ENCODE measurements around the gene ATRNL1.
A peak's percentile ranks its signal among the peaks of the same experiment; 100 is the strongest.
"Not testable (repeated sequence)": the region's sequence is repeated elsewhere in the genome, so short reads cannot be mapped to it uniquely, and the experiment has no call there.

Gene ATRNL1

DNA sequence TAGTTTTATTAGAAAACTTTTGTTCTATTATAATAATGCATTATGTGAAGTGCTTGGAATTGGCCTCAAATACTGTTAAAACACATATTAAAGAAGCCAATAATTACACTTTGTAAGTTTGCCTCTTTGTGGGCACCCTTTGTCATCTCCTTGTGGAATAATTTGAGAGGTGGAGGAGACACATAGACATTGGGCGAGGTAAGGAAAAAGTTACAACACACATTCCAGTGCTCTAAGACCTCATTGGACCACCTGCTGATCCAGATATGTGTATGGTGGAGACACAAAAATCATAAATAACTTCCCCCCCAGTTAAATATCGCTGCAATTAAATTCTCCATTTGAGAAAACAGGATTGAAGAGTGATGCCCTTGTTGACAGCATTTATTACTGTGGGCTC, 668.0 kb downstream of the ATRNL1 start:
- DNase-seq (ENCODE audit: low spot score), result no peak

DNA sequence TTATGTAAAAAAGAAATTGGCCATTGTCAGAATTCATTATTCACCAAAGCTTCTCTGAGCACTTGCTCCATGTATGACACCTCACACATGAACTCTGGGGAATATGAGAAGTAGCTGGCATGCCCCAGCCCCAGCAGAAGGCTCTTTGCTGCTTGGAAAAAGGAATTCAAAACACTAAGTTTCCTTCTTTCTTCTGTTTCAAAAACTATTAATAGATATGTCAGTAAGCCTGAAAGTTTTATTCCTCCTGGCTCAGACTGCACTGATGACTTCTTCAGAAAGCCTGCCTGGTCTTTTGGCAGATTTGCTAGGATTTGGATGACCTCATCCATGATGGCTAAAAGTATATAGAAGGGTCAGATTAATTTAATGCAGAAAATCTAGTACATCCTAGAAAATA, 668.9 kb downstream of the ATRNL1 start:
- no peak for DNase-seq (ENCODE audit: low spot score)

DNA sequence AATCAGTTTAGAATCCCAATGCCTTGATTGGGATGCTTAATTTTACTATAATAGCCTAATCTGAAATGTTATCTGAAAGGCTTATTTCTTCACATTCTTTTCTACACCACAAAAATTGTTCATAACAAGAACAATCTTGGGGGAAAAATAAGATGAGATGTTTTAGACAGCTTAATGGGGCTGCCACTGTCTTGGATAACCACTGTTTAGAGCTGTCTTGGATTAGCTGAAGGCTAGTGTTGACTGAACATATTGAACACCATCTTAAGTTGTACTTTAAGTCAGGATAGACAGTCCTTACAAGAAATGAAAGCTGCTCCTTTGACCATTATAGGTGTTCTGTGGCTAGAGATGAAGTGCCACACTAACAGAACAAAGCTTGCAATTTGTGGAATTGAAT, 678.6 kb downstream of the ATRNL1 start:
- no peak for DNase-seq (ENCODE audit: low spot score)

DNA sequence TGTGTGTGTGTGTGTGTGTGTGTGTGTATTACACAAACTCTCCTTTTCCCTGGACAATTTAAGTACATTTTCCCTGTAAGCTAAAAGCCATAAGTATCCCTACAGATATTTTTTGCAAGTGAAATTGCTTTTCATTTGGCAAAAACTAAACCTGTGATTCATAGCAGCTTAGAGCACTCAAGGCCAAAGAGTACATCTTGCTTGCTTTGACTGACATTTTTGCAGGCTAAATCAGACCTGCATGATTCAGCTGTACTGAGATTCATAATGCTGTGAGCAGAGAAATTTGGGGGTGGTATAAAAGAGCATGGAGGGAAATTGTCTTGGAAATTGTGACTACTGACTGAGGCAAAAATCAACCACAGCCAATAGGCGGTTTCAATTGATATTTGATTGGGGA, 679.4 kb downstream of the ATRNL1 start:
- DNase-seq (ENCODE audit: low spot score), result peak; percentile 76

DNA sequence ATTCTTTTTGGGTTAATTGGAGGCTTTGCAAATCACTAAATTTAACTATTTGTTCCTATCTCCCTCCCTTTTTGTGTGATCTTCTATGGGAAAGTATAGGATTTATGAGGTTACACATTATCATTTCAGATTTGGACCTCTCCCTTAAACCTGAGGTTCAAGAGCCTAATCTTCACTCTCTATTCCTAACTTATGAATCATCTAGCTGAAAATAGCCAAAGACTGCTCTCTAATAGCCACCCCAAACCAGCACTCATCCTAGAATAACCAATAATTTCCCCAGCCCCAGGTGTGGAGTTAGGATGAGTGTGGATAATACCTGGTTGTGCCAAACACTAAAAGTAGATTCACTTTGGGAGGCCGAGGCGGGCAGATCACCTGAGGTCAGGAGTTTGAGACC, 680.7 kb downstream of the ATRNL1 start:
- no peak for DNase-seq (ENCODE audit: low spot score)

DNA sequence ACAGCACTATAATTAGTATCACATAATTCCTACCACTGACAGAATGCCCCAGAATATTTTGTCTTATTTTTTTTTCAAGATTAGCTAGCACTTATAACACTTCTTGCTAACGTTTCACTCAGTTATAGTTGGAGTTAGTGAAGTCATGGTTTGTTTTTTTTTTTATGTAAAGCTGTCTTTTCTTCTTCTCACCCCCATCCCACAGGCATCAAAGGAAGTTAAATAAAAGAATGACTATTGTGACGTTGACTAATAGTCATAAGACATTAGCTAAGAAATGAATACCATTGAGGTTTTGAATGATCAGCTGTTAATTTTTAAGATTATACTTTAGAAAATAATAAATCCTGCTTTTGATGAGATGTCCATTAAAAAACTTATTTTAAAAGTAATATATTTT, 681.6 kb downstream of the ATRNL1 start:
- no peak for DNase-seq (ENCODE audit: low spot score)

DNA sequence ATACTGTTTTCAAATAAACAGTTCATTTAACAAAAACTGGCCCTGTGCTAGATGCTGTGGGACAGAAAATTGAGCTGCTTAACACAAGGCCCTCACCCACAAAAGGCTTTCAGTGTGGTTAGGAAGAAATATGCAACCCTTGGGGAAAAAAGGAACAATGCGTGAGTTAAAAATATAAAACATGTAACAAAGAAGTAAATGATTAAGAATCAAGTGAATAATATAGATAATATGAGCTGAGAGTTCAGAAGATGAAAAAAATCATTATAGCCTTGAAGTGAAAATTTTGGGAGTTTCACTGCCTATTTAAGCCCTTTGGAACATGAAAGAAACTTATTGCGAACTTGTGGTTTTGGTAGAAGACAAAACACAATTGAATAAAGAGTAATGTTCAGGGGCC, 684.5 kb downstream of the ATRNL1 start:
- no peak for DNase-seq (ENCODE audit: low spot score)

DNA sequence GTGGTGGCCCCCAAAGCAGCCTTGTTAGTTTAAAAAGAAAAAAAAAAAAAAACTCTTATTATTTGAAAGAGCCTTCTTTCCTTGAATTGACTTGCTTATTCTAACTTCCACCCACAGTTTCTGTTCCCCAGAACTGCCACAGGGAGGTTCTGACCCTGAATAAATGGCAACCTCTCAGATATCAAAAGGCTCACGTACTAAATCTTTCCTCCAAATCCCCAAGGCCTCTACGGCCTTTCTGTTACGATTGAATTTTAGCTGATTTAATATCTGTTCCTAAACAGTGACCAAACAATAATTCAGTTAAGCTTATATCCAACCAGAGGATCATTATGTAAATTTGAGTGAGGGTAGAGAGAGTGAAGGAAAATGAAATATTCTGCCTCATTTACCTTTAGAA, 697.1 kb downstream of the ATRNL1 start:
- DNase-seq (ENCODE audit: low spot score), result no peak

DNA sequence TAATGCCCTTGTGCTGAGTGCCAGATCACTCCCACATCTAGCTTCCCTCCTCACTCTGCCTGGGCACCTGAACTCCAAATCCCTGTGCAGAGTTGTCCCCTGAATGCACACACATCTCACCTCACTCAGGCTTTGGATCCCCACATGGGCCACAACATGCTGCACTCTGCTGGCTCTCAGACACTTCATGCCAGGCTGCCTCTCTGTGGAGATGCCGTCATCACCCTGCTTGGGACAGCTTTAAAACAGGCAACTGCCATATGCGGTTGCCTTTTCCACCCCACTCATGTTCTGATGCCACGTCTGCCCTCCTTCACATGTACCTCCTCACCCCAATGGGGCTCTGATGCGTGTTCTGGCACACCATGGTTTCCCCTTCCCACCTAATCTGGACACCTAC, 702.8 kb downstream of the ATRNL1 start:
- DNase-seq (ENCODE audit: low spot score), result no peak

DNA sequence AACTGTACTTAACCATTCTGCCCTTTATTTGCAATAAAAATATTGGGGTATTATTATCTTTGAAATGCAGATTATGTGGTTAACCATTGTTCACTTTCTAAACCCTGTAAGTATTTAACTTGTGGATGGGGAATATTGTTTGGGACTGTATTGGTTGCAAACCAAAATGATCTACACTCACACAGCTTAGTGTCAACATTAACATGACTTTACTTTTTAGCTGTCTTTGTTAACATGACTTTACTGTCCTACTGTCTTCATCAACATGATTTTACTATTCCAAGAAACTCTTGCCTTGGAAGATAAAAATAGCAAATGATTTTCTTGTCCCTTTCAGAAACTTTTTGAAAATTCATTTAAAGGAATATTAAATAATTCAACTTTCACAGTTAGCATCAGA, 708.3 kb downstream of the ATRNL1 start:
- DNase-seq (ENCODE audit: low spot score), result no peak

DNA sequence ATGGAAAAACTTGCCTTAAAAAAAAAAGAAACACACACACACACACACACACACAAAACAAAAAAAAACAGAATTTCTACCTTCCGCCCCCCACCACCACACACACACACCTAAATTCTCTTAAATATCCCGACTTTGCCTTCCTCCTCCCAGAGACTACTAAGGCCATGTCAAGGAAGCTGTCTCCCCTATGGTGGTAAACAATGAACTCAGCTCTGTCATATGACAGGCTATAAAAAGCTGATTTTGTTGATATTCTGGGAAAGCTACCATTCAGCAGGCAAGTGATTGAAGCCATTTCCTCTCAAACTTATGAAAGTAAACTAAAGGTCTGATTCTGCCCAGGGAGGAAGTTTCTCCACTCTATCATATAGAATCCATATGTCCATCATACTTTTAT, 708.8 kb downstream of the ATRNL1 start:
- DNase-seq (ENCODE audit: low spot score), result no peak

DNA sequence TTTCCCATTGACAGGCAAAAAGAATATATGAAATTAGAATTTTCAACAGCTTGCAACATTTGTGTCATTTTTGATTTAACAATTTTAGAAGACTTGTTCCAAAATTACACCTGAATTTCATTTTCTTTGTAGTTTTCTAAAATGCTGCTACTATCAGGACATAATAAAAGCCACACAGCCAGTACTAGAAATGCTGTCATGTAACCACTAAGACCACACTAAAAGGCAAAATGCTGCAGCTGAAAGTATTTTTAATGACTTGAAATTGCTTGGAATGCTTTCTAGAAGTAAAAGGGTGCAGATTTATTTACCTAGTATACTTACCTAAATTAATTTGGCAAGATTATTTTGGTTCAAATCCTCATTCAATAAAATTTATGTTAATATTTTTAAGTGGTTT, 709.7 kb downstream of the ATRNL1 start:
- DNase-seq (ENCODE audit: low spot score), result no peak

DNA sequence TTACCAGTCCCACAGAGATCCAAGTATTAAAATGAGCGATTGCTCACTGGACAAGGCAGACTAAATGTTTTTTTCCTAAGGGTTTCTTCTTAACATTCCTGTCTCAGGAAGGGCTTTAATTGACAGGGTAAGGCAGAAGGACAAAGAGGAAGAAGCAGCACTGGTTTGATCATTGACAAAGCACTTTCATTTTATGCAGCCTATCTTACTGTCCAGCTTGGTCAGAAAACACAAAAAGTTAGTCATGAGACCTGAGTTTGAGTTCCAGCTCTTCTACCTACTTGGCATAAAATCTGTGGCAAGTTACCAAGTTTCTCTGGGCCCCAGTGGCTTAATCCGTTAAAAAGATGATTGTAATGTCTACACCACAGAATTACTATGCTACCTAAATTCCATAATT, 721.4 kb downstream of the ATRNL1 start:
- DNase-seq (ENCODE audit: low spot score), result peak; percentile 80

DNA sequence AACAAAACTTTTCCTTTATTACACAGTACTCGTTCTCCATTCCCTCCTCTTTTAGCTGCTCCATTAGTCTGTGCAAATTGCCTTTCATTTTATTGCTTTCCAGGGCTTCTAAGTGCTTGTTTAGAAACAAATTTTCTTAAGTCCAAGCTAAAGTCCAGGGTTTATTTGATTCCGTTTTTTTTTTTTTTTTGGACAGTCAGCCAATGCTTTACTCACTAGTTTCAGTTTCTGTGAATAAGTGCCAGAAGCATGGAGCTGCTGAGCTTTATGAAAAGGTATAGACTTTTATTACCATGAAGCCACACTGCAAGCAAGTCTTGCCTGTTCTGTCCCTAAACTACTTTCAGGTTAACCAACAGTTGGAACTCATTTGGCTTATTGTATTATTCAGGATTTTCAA, 724.8 kb downstream of the ATRNL1 start:
- DNase-seq (ENCODE audit: low spot score), result peak; percentile 26

DNA sequence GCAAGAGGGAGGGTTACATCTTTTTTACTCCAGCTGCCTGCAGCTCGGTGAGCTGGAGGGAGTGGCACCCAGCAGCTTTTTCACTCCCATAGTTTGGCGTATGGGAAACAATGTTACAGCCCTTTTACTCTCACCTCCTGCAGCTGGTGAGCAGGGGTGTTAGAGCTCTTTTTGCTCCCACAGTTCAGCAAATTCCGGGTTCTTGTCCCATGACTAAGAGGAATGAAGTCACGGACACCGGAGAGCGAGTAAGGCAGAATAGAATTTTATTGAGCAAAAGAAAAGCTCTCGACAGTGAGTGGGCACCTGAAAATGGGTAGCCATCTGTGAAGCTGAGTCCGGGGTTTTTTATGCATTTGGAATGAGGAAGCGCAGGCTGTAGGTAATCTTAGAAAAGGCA, 733.2 kb downstream of the ATRNL1 start:
- DNase-seq (ENCODE audit: low spot score), result peak; percentile 79

DNA sequence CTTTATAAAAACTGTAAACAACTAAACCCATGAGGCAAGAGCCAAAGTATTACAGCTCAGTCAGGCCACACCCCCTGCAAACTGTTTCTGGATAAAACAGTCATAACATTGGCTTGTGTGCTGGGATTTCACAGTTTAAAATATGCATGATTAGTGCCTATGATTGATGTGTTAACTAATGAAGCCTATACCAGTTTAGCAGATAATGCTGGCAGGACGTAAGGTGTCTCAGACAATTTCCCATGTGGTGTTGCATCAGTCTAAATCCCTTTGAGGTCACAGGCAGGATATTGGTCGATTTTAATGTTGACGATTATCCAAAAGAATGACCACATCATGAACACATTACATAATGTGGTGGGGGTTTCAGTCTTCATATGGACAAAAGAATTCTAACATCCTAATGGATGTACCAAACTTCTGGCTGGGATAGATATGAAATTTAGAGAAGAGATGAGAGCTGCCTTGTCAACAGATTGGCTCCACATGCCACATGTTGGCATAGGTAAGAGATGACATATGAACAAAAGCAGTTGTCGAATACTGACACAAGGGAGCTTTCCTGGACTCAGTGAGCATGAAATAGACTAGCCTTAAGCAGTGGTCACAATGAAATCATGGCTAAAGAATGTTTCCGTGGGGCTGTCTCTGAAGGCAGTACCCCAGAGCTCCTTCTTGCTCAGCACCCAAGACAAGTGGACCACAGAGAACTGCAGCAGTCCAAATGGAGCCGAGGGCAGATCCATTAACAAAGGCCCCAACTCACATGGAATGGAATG, 734.3 kb downstream of the ATRNL1 start:
- DNase-seq (ENCODE audit: low spot score), result peak; percentile 85

DNA sequence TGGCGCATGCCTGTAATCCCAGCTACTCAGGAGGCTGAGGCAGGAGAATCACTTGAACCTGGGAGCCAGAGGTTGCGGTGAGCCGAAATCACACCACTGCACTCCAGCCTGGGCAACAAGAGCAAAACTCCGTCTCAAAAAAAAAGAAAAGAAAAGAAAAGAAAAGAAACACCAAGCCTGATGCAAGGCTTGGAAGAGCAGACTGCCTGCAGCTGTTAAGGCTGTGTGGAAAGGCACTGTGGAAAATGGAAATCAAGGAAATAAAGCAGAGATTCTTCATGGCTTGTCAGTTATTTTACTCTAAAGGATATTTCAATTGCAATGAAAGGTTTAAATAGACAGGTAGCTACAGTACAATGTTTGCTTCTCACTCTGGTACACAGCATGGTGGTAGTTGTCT, 735.0 kb downstream of the ATRNL1 start:
- DNase-seq (ENCODE audit: low spot score), result not testable (repeated sequence)

DNA sequence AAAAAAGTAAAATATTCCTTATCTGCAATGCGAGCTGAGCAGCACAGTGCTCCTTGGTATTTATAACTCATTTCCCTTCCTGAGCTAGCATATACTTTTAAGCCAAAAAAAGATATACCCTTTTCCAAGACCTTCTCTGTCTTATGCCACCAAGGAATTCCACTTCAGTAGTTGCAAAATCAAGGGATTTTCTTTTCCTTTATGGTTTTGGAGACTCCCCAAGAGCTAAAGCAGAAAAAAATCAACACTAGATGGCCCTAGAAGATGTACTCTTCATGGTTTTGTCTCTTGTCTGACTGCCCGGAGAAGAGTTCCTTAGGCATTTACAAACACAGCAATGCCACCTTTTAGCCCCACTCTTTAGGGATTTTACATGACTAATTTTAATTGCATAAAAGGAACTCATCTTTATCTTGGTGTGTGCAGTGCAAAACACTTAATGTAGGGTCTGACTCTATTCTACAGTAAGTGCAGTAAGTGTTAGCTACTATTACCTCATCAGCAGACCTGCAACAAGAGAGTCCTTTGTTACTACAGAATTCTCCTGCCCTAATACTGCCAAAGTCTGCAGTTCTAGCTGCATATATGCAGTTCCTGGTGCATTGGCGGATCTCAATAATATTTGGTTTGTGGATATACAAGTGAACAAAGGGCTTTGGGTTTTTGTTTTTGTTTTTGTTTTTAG, 736.5 kb downstream of the ATRNL1 start:
- DNase-seq (ENCODE audit: low spot score), result peak; percentile 45

DNA sequence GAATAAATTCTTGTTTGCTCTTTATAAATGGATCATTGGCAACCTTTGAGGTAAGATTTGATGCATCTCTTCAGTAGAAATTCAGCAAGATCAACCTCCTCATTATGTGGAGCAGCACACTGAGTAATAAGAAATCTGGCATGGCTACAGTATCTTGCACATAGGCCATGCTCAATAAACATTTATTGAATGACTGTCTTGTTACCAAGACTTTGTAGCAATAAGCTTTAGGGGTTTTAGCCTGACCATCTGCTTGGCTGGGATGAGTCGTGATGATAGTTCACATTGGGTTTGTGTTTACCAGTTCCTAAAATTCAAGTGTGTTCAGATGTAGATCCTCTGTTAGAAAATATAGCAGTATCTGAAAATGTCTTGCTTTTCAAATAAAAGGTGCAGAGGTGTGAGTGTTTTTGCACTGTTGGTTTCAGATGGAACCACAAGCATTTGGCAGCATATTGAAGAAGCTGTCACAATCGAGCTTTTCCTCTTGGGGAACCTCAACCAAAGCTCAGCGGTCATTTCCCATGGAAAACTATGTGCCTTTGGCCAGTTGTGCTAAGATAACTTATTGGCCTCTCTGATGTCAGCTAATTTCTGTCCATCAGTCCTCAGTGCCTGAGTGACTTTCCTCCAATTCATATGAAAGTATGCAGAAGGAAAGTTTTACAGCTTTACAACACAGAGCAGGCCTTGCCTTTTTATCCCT, 737.3 kb downstream of the ATRNL1 start:
- DNase-seq (ENCODE audit: low spot score), result peak; percentile 40

DNA sequence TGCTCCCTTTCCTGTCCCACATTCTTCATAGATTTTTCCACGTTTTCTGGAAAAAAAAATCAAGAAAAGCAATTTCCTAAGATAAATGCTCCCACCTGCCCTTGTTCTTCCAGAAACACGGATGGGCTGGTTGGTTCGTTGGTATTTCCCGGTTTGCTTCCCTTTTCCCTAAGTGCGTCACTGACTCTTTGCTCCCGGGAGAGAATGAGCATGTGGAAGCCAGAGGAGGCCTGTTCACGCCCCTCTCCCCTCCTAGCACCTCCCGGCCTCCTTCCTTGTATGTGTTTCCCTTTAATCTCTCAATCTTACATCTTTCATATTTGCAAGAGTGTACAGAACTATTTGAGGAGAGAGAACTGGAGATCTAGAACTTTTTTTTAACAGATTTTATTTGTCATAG, 737.9 kb downstream of the ATRNL1 start:
- DNase-seq (ENCODE audit: low spot score), result no peak

DNA sequence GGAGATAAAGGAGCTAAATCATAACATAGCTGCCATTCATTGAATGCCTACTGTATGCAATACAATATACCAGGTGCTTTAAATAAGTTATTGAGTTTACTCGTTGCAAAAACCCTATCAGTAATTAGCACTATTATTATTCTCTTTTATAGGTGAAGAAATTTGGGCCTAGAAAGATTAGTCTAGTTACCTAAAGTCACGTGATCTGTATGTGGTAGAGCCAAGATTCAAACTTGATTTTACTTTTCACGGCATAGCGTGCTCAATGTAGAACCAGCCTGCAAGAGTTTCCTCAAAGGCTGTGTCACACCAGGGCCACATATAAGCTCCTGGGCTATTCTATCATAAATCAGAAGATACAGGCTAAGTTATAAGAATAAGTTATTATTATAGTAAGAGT, 740.0 kb downstream of the ATRNL1 start:
- DNase-seq (ENCODE audit: low spot score), result no peak

DNA sequence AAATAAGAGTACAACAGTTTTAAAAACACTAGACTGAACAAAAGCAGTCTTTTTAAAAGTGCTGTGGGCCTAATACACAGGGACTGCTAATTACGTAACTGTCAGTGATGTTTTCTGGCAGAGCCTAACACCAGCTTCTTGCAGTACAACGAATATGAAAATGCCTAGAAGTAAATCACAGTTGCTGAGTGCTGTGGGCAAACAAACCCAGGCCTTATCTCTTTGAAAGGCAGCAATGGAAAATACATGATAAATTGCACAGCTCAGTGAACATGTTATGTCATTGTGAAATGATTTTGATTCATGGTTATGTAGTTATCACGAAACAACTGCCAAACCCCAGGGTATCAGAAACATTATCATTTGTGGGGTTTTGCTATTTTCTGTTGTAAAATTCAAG, 751.4 kb downstream of the ATRNL1 start:
- DNase-seq (ENCODE audit: low spot score), result peak; percentile 14

DNA sequence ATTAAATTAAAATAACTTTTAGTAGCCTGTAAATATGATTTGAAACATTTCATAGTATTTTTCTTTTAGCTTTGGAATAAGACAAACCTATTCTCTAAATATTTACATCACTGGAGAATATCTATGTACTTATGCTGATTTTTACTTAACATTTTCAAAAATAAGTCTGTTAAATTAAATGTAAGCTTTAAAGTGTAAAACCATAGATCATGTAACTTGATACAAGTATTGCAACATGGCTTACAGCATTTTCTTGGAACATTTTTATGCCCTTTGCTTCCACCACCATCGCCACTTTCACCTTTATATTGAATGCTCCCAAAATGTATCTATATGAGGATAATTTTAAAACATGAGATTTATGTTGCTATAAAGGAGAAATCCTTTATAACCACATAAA, 752.8 kb downstream of the ATRNL1 start:
- no peak for DNase-seq (ENCODE audit: low spot score)
